Fibroblast of lung (primary cell): Measurements from ENCODE around the gene PNKP.

Experiments
- EZH2 ChIP-seq: IDR thresholded peaks from 2 replicates; pipeline ENCODE4 v1.5.1; 2012; ENCODE audit warnings: low read length, control low read depth, mild to moderate bottlenecking; ENCODE audit errors: missing control alignments
- TF ChIP-seq, protein P1 (sequence below), 2 donors: IDR thresholded peaks in 1 of 2; conservative IDR thresholded peaks in 1 of 2; 1 replicate in 1 of 2; 2 replicates in 1 of 2; pipeline ENCODE4 v1.5.1; 2011 to 2012; ENCODE audit warnings: low read length in 2 of 2, control low read depth in 1 of 2, inconsistent platforms in 1 of 2, low read depth in 1 of 2, mild to moderate bottlenecking in 1 of 2

- TF ChIP-seq, protein P1, sequence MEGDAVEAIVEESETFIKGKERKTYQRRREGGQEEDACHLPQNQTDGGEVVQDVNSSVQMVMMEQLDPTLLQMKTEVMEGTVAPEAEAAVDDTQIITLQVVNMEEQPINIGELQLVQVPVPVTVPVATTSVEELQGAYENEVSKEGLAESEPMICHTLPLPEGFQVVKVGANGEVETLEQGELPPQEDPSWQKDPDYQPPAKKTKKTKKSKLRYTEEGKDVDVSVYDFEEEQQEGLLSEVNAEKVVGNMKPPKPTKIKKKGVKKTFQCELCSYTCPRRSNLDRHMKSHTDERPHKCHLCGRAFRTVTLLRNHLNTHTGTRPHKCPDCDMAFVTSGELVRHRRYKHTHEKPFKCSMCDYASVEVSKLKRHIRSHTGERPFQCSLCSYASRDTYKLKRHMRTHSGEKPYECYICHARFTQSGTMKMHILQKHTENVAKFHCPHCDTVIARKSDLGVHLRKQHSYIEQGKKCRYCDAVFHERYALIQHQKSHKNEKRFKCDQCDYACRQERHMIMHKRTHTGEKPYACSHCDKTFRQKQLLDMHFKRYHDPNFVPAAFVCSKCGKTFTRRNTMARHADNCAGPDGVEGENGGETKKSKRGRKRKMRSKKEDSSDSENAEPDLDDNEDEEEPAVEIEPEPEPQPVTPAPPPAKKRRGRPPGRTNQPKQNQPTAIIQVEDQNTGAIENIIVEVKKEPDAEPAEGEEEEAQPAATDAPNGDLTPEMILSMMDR (conservative IDR thresholded peaks at IDR 0.05 in 1 of 2, IDR thresholded peaks at IDR 0.05 in 1 of 2; ENCODE audit: low read depth in 1 of 2, low read length in 2 of 2), result no peak
- no peak for TF ChIP-seq EZH2
These were observed 1.7 kb upstream of the PNKP start for GRCh38 chr19:49869009-49869483.
